ENCODE data around the gene ITPR3. TPM values are rescaled to one million over a fixed set of nuclear protein-coding genes. Genes with fewer than 3 reads are reported as not detected.

Gene ITPR3
- total and polyA plus RNA-seq, 2 of the 13 experiments (the other 11 are each of a cell fraction or from before 2014, with no cell fraction given), result 3.8 to 21.4 TPM

DNA sequence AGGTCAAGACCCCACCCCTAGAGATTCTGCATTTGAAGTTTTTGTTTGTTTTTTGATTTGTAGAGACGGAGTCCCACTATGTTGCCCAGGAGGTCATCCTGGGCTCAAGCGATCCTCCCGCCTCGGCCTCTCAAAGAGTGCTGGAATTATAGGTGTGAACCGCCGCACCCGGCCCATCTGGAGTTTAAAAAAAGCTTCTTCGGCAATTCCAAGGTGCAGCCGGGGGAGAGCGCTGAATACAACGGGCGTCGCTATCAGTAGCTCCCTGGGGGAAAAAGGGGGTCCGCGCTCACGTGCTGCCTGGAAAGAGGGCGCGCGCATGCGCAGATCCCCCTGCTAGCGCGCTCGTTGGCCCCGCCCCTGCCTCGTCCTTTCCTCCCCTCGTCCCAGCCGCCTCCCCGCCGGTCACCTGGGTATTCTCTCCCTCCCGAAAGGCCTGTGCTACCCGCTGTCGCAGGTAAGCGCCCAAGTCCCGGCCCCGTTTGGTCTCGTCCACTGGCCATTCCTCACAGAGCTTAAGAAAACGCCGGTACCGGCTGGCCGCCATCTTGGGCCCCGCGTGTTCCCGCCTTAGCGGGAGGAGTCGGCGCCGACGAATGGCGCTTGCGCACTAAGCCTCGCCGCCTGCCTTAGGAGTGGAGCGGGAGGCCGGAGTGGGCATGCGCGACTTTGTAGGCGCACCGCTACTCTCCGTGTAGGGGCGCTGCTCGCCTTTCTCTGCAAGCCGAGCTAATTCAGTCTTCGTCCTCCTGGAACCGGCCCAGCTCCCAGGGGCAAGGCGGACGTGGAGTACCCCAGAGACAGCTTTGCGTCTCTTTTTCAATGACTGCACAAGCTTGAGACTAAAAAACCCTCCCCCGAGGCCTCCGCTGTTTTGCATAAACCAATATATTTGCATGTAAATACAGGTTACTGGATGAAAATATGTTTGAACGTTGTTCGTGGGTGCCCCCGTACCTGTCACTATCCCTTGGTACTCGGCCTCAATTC is 90.3 kb downstream of the ITPR3 start, which contains the start of gene UQCC2 (continued):
- TF ChIP-seq FOXA1 (IDR thresholded peaks at IDR 0.05) (no peak), FOXA1 (CRISPR knock-in tag; IDR thresholded peaks at IDR 0.05) (no peak), NCOA2 (CRISPR knock-in tag; IDR thresholded peaks at IDR 0.05) (peak; percentile 66), ARNT (IDR thresholded peaks at IDR 0.05) (no peak), RORA (CRISPR knock-in tag; IDR thresholded peaks at IDR 0.05) (no peak), ZNF788 (CRISPR knock-in tag; IDR thresholded peaks at IDR 0.05; ENCODE audit: borderline replicate concordance) (peak; percentile 97), RBFOX2 (IDR thresholded peaks at IDR 0.05; ENCODE audit: low read depth, low read length) (peak; percentile 96), ZNF629 (CRISPR knock-in tag; conservative IDR thresholded peaks at IDR 0.05) (no peak), AGO1 (IDR thresholded peaks at IDR 0.05; ENCODE audit: low read depth, low read length, poor library complexity, severe bottlenecking) (peak; percentile 78), ZNF12 (CRISPR knock-in tag; IDR thresholded peaks at IDR 0.05) (peak; percentile 0; the same call in 1 of the 2 replicates), ZFP36 (IDR thresholded peaks at IDR 0.05; ENCODE audit: borderline replicate concordance, low read depth, low read length, partially characterized antibody) (no peak), ZSCAN31 (CRISPR knock-in tag; IDR thresholded peaks at IDR 0.05; ENCODE audit: low read depth) (peak; percentile 98)
- TF ChIP-seq, protein P1, sequence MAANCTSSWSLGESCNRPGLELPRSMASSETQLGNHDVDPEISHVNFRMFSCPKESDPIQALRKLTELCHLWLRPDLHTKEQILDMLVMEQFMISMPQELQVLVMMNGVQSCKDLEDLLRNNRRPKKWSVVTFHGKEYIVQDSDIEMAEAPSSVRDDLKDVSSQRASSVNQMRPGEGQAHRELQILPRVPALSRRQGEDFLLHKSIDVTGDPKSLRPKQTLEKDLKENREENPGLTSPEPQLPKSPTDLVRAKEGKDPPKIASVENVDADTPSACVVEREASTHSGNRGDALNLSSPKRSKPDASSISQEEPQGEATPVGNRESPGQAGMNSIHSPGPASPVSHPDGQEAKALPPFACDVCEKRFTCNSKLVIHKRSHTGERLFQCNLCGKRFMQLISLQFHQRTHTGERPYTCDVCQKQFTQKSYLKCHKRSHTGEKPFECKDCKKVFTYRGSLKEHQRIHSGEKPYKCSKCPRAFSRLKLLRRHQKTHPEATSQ (CRISPR knock-in tag; IDR thresholded peaks at IDR 0.05; ENCODE audit: borderline replicate concordance), result peak; percentile 89; the same call in 1 of the 2 replicates
- TF ChIP-seq, protein P2, sequence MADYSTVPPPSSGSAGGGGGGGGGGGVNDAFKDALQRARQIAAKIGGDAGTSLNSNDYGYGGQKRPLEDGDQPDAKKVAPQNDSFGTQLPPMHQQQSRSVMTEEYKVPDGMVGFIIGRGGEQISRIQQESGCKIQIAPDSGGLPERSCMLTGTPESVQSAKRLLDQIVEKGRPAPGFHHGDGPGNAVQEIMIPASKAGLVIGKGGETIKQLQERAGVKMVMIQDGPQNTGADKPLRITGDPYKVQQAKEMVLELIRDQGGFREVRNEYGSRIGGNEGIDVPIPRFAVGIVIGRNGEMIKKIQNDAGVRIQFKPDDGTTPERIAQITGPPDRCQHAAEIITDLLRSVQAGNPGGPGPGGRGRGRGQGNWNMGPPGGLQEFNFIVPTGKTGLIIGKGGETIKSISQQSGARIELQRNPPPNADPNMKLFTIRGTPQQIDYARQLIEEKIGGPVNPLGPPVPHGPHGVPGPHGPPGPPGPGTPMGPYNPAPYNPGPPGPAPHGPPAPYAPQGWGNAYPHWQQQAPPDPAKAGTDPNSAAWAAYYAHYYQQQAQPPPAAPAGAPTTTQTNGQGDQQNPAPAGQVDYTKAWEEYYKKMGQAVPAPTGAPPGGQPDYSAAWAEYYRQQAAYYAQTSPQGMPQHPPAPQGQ (CRISPR knock-in tag; IDR thresholded peaks at IDR 0.05; ENCODE audit: borderline replicate concordance), result 0 out of 2 replicates have a peak, but pooled peaks have one; percentile 57
- TF ChIP-seq, protein P3, sequence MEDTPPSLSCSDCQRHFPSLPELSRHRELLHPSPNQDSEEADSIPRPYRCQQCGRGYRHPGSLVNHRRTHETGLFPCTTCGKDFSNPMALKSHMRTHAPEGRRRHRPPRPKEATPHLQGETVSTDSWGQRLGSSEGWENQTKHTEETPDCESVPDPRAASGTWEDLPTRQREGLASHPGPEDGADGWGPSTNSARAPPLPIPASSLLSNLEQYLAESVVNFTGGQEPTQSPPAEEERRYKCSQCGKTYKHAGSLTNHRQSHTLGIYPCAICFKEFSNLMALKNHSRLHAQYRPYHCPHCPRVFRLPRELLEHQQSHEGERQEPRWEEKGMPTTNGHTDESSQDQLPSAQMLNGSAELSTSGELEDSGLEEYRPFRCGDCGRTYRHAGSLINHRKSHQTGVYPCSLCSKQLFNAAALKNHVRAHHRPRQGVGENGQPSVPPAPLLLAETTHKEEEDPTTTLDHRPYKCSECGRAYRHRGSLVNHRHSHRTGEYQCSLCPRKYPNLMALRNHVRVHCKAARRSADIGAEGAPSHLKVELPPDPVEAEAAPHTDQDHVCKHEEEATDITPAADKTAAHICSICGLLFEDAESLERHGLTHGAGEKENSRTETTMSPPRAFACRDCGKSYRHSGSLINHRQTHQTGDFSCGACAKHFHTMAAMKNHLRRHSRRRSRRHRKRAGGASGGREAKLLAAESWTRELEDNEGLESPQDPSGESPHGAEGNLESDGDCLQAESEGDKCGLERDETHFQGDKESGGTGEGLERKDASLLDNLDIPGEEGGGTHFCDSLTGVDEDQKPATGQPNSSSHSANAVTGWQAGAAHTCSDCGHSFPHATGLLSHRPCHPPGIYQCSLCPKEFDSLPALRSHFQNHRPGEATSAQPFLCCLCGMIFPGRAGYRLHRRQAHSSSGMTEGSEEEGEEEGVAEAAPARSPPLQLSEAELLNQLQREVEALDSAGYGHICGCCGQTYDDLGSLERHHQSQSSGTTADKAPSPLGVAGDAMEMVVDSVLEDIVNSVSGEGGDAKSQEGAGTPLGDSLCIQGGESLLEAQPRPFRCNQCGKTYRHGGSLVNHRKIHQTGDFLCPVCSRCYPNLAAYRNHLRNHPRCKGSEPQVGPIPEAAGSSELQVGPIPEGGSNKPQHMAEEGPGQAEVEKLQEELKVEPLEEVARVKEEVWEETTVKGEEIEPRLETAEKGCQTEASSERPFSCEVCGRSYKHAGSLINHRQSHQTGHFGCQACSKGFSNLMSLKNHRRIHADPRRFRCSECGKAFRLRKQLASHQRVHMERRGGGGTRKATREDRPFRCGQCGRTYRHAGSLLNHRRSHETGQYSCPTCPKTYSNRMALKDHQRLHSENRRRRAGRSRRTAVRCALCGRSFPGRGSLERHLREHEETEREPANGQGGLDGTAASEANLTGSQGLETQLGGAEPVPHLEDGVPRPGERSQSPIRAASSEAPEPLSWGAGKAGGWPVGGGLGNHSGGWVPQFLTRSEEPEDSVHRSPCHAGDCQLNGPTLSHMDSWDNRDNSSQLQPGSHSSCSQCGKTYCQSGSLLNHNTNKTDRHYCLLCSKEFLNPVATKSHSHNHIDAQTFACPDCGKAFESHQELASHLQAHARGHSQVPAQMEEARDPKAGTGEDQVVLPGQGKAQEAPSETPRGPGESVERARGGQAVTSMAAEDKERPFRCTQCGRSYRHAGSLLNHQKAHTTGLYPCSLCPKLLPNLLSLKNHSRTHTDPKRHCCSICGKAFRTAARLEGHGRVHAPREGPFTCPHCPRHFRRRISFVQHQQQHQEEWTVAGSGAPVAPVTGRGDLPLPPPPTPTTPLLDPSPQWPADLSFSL (CRISPR knock-in tag; IDR thresholded peaks at IDR 0.05), result 0 out of 2 replicates have a peak, but pooled peaks have one; percentile 56
- TF ChIP-seq, protein P4, sequence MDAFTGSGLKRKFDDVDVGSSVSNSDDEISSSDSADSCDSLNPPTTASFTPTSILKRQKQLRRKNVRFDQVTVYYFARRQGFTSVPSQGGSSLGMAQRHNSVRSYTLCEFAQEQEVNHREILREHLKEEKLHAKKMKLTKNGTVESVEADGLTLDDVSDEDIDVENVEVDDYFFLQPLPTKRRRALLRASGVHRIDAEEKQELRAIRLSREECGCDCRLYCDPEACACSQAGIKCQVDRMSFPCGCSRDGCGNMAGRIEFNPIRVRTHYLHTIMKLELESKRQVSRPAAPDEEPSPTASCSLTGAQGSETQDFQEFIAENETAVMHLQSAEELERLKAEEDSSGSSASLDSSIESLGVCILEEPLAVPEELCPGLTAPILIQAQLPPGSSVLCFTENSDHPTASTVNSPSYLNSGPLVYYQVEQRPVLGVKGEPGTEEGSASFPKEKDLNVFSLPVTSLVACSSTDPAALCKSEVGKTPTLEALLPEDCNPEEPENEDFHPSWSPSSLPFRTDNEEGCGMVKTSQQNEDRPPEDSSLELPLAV (CRISPR knock-in tag; conservative IDR thresholded peaks at IDR 0.05; ENCODE audit: low read depth), result no peak

All from HepG2 (cell line).